HG03159 (cell line): Measurements from ENCODE around the gene NEURL3.

ENCODE experiments used
- ATAC-seq: cut with Tn5 transposase; IDR thresholded peaks from one replicate; pipeline ENCODE4 v1.9.1; 2021; ENCODE audit warnings: mild to moderate bottlenecking, moderate library complexity; ENCODE audit not compliant: unreplicated experiment

The NEURL3 gene

DNA sequence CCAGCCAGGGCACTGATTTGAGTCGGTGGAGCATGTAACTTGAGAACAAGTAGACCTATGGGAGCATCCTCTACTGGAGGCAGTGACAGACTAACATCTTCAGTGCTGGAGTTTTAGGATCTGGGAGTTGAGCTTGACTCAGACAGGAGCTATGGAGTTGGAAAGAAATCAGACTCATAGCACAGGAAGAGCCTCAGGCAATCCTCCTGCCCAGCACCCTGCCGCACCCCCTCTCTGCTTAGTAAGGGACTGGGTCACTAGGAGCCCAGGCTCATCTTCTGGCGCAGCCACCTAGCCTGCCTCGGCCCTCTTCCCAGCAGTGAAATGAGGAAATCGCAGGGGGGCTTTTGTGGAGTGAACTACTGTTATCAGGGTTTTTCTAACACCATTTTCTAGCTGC lies 35.0 kb upstream of the NEURL3 start:
- ATAC-seq: no peak

DNA sequence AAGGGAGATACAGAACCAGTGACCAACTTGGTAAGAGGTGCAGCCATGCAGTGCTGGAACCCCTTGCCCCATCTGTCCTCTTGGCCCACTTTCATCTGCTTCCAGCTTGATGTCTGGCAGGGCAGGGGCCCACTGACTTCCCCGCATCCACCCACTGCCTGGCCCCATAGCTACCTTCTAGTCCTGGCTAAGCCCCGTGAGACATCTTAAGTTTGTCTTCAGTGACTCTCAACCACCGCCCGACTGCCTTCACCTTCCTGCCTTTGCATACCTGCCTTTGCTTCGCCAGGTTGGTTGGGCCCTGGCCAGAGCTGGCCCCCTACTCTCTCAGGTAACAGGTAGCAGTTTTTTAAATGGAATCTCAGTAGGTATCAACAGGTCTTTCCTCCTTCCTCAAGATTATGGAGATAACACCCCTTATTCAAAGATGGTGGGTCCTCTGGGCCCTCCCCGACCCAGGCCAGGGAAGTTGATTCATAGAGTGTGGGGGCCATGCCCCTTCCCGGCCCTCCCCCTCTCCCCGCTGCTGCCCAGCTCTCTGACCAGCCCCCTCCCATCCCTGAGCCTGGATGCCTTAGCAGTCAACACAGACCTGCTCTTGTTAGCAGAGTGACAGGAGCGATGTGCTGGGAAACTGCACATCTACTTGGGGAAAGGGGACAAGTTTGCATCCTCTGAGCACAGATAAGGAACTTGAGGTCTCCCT lies 34.2 kb upstream of the NEURL3 start:
- ATAC-seq: no peak

- ATAC-seq: no peak
These were observed 33.5 kb upstream of the NEURL3 start for GRCh38 chr2:96538487-96539214.

DNA sequence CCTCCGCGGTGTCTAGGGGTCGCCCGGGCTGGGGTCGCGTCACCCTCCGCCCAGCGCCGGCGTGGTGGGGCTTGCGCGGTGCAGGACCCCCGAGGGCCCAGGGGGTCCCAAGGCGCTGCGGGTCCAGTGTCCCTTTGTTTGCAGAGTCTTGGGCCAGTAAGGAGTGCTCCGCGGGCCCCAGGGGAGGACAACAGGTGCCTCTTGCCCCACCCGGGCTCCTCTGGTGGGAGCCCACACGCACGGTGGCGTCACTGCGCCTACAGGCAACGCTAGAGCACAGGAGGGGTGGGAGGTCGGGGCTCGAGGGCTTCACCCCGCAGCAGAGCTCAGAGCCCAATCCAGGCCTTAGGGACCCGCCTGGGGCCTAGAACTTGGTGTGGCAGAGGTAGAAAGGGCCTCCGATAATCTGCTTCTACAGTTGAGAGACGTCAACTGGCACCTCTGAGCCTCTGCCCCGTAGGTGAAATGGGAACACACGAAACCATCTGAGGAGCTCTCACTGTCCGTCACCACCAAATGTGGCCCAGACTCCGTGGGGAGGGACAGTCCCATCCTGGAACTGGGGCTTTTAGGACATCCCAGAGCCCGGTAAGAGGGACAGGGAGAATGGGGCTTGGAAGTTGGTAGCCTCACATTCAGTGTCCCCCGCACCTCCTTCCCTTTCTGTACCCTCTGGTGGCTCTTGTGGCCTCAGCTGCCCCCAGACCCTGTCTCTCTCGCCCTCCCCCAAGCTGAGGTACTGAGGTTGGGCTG lies 32.8 kb upstream of the NEURL3 start:
- peak; percentile 6 for ATAC-seq

- ATAC-seq: peak; percentile 52
These were observed 32.0 kb upstream of the NEURL3 start for GRCh38 chr2:96537066-96537733.

GRCh38 chr2:96536445-96537065 lies 31.4 kb upstream of the NEURL3 start, which contains the start of gene ARID5A:
ARID5A (plus strand) TSS chr2:96536752; CDS start chr2:96536827, 75 bp downstream.
- ATAC-seq: peak; percentile 35

- no peak for ATAC-seq
These were observed 30.2 kb upstream of the NEURL3 start for GRCh38 chr2:96535331-96535730.

DNA sequence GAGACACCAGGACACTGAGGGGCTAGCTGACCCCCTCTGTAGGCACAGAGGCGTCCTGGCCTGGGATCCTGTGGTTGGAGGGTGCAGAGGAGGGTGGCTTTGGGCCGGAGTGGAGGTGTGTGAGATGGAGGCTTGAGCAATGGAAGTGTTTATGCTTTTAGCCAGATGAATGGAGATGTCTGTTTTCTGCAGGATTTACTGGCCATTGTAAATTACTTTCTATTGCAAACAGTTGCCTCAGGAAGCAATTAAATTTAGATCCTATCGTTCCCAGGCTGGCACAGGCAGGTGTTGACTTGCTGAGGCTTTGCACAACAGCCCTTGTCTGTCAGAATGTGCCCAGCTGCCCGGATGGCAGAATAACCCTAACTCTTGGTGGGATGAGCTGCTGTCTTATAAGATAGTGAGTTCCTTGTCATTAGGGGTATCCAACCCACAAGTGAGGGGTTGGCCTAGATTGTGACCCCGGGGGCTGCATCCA lies 29.6 kb upstream of the NEURL3 start:
- no peak for ATAC-seq

DNA sequence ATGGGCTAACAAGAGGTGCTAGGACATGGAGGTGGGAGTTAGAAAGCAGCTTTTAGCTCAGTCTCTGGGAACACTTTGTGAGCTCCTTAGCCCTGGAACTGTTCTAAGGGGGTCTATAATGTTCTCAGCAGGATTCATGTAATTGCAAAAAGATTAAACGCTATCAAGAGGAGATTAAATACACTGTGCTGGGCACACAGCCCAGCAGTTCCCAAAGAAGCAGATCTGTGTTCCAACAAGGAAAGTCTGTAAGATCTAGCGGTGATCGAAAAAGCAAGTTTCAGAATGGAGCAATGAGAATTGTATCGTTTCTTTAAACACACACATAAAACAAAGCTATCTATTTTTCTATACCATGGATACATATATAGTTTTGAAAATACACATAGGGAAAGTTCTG lies 29.0 kb upstream of the NEURL3 start:
- no peak for ATAC-seq

DNA sequence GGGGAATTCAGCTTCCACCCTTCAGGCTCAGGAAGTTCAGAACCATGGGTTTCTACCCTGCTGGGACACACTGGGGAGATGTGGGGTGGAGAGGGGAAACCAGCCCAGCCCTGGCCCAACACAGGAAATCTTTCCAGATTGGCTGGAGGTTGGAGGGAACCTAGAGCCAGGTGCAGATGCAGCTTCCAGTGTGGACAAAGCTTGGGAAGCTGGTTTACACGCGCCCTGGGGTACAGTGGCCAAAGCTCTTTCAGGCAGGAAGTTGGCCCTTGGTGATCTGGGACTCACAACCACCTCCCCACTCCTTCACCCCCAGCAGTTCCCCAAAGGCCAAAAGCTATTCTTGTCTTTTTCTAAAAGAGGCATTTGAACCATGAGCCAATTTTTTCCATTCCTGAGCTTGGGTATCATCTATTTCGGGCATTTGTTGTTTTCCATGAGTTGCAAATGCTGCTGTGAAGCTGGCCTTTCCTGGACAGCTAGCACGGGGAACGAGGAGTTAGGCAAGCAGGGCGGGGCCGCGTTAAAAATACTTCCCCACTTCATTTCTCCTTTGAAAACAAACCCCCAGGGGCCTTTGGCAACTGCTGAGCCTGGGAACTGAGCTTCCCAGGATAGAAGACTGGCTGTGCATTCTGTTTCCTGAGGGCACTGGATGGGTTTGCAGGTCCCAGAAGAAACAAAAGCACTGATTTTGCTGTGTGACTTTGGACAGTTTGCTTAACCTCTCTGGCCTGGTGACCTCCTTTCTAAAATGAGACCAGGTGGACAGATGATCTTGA lies 28.3 kb upstream of the NEURL3 start:
- ATAC-seq: no peak

- ATAC-seq: no peak
These were observed 27.6 kb upstream of the NEURL3 start for GRCh38 chr2:96532641-96533291.

GRCh38 chr2:96531872-96532505 lies 26.8 kb upstream of the NEURL3 start:
- ATAC-seq: peak; percentile 34

- no peak for ATAC-seq
These were observed 26.2 kb upstream of the NEURL3 start for GRCh38 chr2:96531366-96531765.

- ATAC-seq: no peak
These were observed 25.6 kb upstream of the NEURL3 start for GRCh38 chr2:96530474-96531357.

GRCh38 chr2:96530144-96530430 lies 24.9 kb upstream of the NEURL3 start:
- no peak for ATAC-seq

GRCh38 chr2:96529376-96530143 lies 24.4 kb upstream of the NEURL3 start:
- ATAC-seq: no peak

- no peak for ATAC-seq
These were observed 23.7 kb upstream of the NEURL3 start for GRCh38 chr2:96528700-96529375.
